Measurements from ENCODE around the gene ZNF287.

The ZNF287 gene

GRCh38 chr17:16515933-16516332, 53.1 kb downstream of the ZNF287 start:
- DNase-seq, result no peak

GRCh38 chr17:16513873-16514272, 55.1 kb downstream of the ZNF287 start:
- no peak for DNase-seq

- no peak for DNase-seq
These were observed 57.0 kb downstream of the ZNF287 start for GRCh38 chr17:16512011-16512410.

GRCh38 chr17:16511593-16511992, 57.4 kb downstream of the ZNF287 start:
- no peak for DNase-seq

- DNase-seq, result no peak
These were observed 61.0 kb downstream of the ZNF287 start for GRCh38 chr17:16507918-16508533.

- no peak for DNase-seq
These were observed 62.8 kb downstream of the ZNF287 start for GRCh38 chr17:16506188-16506587.

- DNase-seq, result no peak
These were observed 64.0 kb downstream of the ZNF287 start for GRCh38 chr17:16504984-16505383.

All from stimulated activated CD4-positive, alpha-beta T cell treated with anti-CD3 and anti-CD28 coated beads, Interleukin-4, amount 100 ng/mL, for 1 hour (primary cell).